Spleen (tissue), 11 donors: ENCODE results near the gene NR2C1. TPM values are rescaled to one million over a fixed set of nuclear protein-coding genes. Genes with fewer than 3 reads are reported as not detected.
"Not testable (repeated sequence)": the region's sequence is repeated elsewhere in the genome, so short reads cannot be mapped to it uniquely, and the experiment has no call there.

Source experiments
- DNase-seq: peaks from one replicate; pipeline ENCODE4 v3.0.0-alpha.2; 2020
- H3K27ac ChIP-seq, 8 donors: fragments of 200-600 bp; sonication (generic) in 7 of 8; 1 replicate in 4 of 8; 2 replicates in 4 of 8; pipeline versions ENCODE4 v1.5.0 to v1.8.0; 2016 to 2021; ENCODE audit warnings: inconsistent platforms in 4 of 8, mild to moderate bottlenecking in 4 of 8, moderate library complexity in 1 of 8
- H3K27me3 ChIP-seq, 7 donors: fragments of 200-600 bp; sonication (generic) in 6 of 7; replicated peaks in 1 of 7; 1 replicate in 4 of 7; 2 replicates in 3 of 7; pipeline versions ENCODE4 v1.5.0 to v1.8.0; 2016 to 2021; ENCODE audit warnings: inconsistent platforms in 3 of 7, mild to moderate bottlenecking in 1 of 7
- H3K36me3 ChIP-seq, 6 donors: fragments of 200-600 bp; sonication (generic) in 5 of 6; 1 replicate in 4 of 6; 2 replicates in 2 of 6; pipeline versions ENCODE4 v1.5.0 to v1.8.0; 2016 to 2021; ENCODE audit warnings: inconsistent platforms in 2 of 6
- H3K4me1 ChIP-seq, 6 donors: fragments of 200-600 bp; sonication (generic) in 5 of 6; 1 replicate in 3 of 6; 2 replicates in 3 of 6; pipeline versions ENCODE4 v1.5.0 to v1.8.0; 2016 to 2021; ENCODE audit warnings: inconsistent platforms in 3 of 6
- H3K4me3 ChIP-seq, 8 donors: fragments of 200-600 bp; sonication (generic) in 7 of 8; 1 replicate in 4 of 8; 2 replicates in 4 of 8; pipeline versions ENCODE4 v1.5.0 to v1.8.0; 2016 to 2021; ENCODE audit warnings: inconsistent platforms in 4 of 8, mild to moderate bottlenecking in 4 of 8, moderate library complexity in 2 of 8
- H3K9me3 ChIP-seq, 8 donors: fragments of 200-600 bp; sonication (generic) in 7 of 8; 1 replicate in 4 of 8; 2 replicates in 4 of 8; pipeline versions ENCODE4 v1.5.0 to v1.8.0; 2016 to 2021; ENCODE audit warnings: inconsistent platforms in 4 of 8
- CTCF ChIP-seq, 11 experiments: fragments of 200-600 bp in 7 of 11; fragments of 450-650 bp in 4 of 11; sonication (generic) in 4 of 11; IDR thresholded peaks in 8 of 11; conservative IDR thresholded peaks in 3 of 11; 1 replicate in 7 of 11; 2 replicates in 4 of 11; pipeline versions ENCODE4 v1.4.0 to v1.8.0; 2016 to 2021; ENCODE audit warnings: antibody characterized with exemption in 11 of 11, inconsistent platforms in 4 of 11, mild to moderate bottlenecking in 1 of 11
- POLR2A ChIP-seq, 3 donors: fragments of 450-650 bp; IDR thresholded peaks; one replicate each; pipeline ENCODE4 v1.5.1; 2017; ENCODE audit warnings: antibody characterized with exemption in 3 of 3, mild to moderate bottlenecking in 1 of 3
- POLR2AphosphoS5 ChIP-seq, 3 donors: sonication (generic); formaldehyde crosslinking; IDR thresholded peaks; one replicate each; pipeline ENCODE4 v1.5.1; 2017; ENCODE audit warnings: antibody characterized with exemption in 3 of 3
- WGBS, 5 donors: extraction: QIAGEN DNeasy Blood & Tissue Kit in 3 of 5; methylation state at CpG; one replicate each; pipeline versions ENCODE4 v1.1.5 to v1.1.7; 2013 to 2018; 5-methylcytosine and 5-hydroxymethylcytosine counted together
- intact Hi-C: fragments of 100-400 bp; cut with DNase I; formaldehyde crosslinking; loops from one replicate; pipeline ENCODE4 v1.15.0; 2023; ENCODE audit warnings: low total_unique reads
- polyA plus RNA-seq, 3 donors: library from polyadenylated mRNA; stranded (reverse); fragments of 200-250 nt; gene quantifications; one replicate each; pipeline ENCODE4 v1.2.1, GENCODE V29; 2013
- total RNA-seq, 7 donors: library from RNA; depleted of rRNA in 3 of 7; stranded (reverse); fragments of >200 nt in 3 of 7; fragmentation: NEBNext Ultra II Directional in 4 of 7; extraction: Animal tissue kit (Norgen Biotek cat#: 25700) in 4 of 7; gene quantifications; one replicate each; pipeline versions ENCODE4 v1.1.0 to v1.2.1, GENCODE V29; 2016 to 2021
- donor health status: healthy with polysubstance abuse.
- donor health status: DM: no; HTN: no; CAD: no; lungs with moderate emphysema.
- donor health status: DM: no; HTN: no; CAD: no.
- donor health status: Bipolar disorder and iron deficiency.
- donor health status: healthy.
- donor health status: DM: no; HTN: no; CAD: no.
- donor health status: DM: yes; HTN: yes; CAD: no.

The NR2C1 gene
- total and polyA plus RNA-seq, 10 donors = 30.2 to 133 (median 46.4) TPM

GRCh38 chr12:94988471-94988870, 84.9 kb downstream of the NR2C1 start:
- H3K36me3 ChIP-seq = peaks cover 0 to 70% (median 17%) of the 10 kb centered on the region in 6 donors
- peaks cover 0 to 35% (median 17%) of the 10 kb centered on the region in 6 donors for H3K4me1 ChIP-seq
- 48 to 70% (median 60%) methylated on average over 6 of the region's 6 CpGs for WGBS, 5 donors
- no peak overlapping the region for H3K4me3 ChIP-seq
- no peaks in the 10 kb centered on the region for H3K9me3 ChIP-seq
- no peak for DNase-seq
- H3K27ac ChIP-seq = peak overlapping the region in 6 of 8 donors; percentile 27 to 77 (median 62)
- H3K27me3 ChIP-seq = no peaks in the 10 kb centered on the region
- intact Hi-C loops = no loop called here
- TF ChIP-seq POLR2AphosphoS5 (IDR thresholded peaks at IDR 0.05) (no peak), CTCF (IDR thresholded peaks at IDR 0.05 in 8 of 11, conservative IDR thresholded peaks at IDR 0.05 in 3 of 11) (no peak), POLR2A (IDR thresholded peaks at IDR 0.05) (no peak)

- intact Hi-C loops = no loop called here
- H3K27ac ChIP-seq = peak overlapping the region in 7 of 8 donors; percentile 27 to 77 (median 61)
- H3K36me3 ChIP-seq = peaks cover 0 to 70% (median 14%) of the 10 kb centered on the region in 6 donors
- peaks cover 0 to 35% (median 17%) of the 10 kb centered on the region in 6 donors for H3K4me1 ChIP-seq
- DNase-seq = no peak
- H3K4me3 ChIP-seq = no peak overlapping the region
- no peaks in the 10 kb centered on the region for H3K9me3 ChIP-seq
- no peaks in the 10 kb centered on the region for H3K27me3 ChIP-seq
- WGBS, 5 donors = 32 to 43% (median 42%) methylated on average over 2 of the region's 2 CpGs
- no peak for TF ChIP-seq POLR2AphosphoS5 (IDR thresholded peaks at IDR 0.05)
- no peak for TF ChIP-seq POLR2A (IDR thresholded peaks at IDR 0.05)
- no peak for TF ChIP-seq CTCF (IDR thresholded peaks at IDR 0.05 in 8 of 11, conservative IDR thresholded peaks at IDR 0.05 in 3 of 11)
Observed at GRCh38 chr12:94987801-94988200, 85.6 kb downstream of the NR2C1 start.

GRCh38 chr12:94987076-94987669, 86.2 kb downstream of the NR2C1 start:
- no peak for DNase-seq
- intact Hi-C loops = no loop called here
- Histone ChIP-seq H3K27ac (peak overlapping the region in 7 of 8 donors; percentile 56 to 77 (median 61)), H3K9me3 (no peaks in the 10 kb centered on the region), H3K4me1 (peaks cover 0 to 36% (median 17%) of the 10 kb centered on the region in 6 donors), H3K27me3 (no peaks in the 10 kb centered on the region), H3K4me3 (no peak overlapping the region), H3K36me3 (peaks cover 0 to 70% (median 8%) of the 10 kb centered on the region in 6 donors)
- no peak for TF ChIP-seq POLR2AphosphoS5 (IDR thresholded peaks at IDR 0.05)
- TF ChIP-seq CTCF (IDR thresholded peaks at IDR 0.05 in 8 of 11, conservative IDR thresholded peaks at IDR 0.05 in 3 of 11) = no peak
- no peak for TF ChIP-seq POLR2A (IDR thresholded peaks at IDR 0.05)
- 71 to 86% (median 79%) methylated on average over 8 of the region's 8 CpGs for WGBS, 5 donors

- H3K4me3 ChIP-seq, H3K9me3 ChIP-seq, H3K27ac ChIP-seq, DNase-seq, H3K27me3 ChIP-seq, intact Hi-C loops: not testable (repeated sequence)
- Histone ChIP-seq H3K36me3 (peaks cover 0 to 62% (median 3%) of the 10 kb centered on the region in 6 donors), H3K4me1 (peaks cover 0 to 36% (median 17%) of the 10 kb centered on the region in 6 donors)
- 80 to 86% (median 84%) methylated on average over 9 of the region's 9 CpGs for WGBS, 5 donors
Observed at GRCh38 chr12:94985099-94985498, 88.3 kb downstream of the NR2C1 start.
